ENCODE data around the gene XPO4. TPM values are rescaled to one million over a fixed set of nuclear protein-coding genes. Genes with fewer than 3 reads are reported as not detected.

The XPO4 gene
- total RNA-seq, 1 donor from 2014 or later = 32.0 TPM

DNA sequence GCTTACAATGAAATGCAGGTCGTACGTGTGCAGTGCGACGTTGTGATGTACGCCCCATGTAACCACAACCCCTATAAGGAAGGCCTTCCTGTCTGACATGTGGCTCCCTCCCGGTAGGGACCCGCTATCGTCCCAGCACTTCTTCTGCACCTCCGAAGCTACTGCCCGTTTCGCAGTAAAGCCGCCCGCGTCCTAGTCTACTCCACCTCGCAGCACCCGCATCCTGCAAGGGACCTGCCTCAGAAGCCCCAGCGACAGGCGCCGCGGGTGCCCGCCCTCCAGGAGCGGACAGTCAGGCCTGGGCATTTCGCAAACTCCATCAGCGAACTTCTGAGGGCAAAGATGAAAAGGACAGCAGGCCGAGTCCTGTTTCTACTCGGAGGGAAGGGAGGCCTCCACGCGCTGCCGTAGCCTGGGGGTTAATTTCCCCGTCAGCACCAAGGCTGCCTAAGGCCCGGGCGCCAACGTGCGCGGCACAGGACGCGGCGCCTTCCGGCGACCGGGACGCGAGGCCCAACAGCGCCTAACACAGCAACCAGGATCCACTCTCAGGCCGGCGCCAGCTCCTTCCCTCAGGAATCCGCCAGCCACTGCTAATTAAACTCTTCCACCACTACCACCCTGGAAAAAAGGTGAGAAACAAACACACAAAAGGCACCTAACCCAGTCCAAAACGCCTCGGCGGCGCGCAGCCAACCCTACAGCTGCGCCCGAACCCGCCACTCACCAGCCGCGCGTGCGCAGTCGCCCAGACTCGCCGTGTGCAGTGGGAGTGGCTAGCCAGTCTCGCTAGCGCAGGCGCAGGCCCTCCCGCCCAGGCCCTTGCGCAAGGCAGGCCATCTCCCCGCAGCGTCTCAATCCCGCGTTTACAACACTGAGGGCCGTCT is 129.1 kb downstream of the XPO4 start, which contains the start of gene EEF1AKMT1:
Gene EEF1AKMT1, minus strand, starts transcription at position 768 of the 887 bp plus-strand sequence. CDS start 16,363 bp downstream, outside the sequence.
- Histone ChIP-seq H3K9me3 (replicated peaks) (peaks cover 15% of the 10 kb centered on the region), H3K4me1 (peaks cover 21% of the 10 kb centered on the region), H3K36me3 (peaks cover 21% of the 10 kb centered on the region), H3K4me3 (peak within 1 kb of the TSS; percentile 79), H3K27ac (replicated peaks) (peak within 1 kb of the TSS; percentile 95), H3K27me3 (ENCODE audit: low read depth) (no peaks in the 10 kb centered on the region)
- intact Hi-C loops (cut with micrococcal nuclease) = no loop called here
- TF ChIP-seq, protein P1, sequence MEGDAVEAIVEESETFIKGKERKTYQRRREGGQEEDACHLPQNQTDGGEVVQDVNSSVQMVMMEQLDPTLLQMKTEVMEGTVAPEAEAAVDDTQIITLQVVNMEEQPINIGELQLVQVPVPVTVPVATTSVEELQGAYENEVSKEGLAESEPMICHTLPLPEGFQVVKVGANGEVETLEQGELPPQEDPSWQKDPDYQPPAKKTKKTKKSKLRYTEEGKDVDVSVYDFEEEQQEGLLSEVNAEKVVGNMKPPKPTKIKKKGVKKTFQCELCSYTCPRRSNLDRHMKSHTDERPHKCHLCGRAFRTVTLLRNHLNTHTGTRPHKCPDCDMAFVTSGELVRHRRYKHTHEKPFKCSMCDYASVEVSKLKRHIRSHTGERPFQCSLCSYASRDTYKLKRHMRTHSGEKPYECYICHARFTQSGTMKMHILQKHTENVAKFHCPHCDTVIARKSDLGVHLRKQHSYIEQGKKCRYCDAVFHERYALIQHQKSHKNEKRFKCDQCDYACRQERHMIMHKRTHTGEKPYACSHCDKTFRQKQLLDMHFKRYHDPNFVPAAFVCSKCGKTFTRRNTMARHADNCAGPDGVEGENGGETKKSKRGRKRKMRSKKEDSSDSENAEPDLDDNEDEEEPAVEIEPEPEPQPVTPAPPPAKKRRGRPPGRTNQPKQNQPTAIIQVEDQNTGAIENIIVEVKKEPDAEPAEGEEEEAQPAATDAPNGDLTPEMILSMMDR (IDR thresholded peaks at IDR 0.05; ENCODE audit: borderline replicate concordance) = no peak
- DNase-seq = peak; percentile 95

DNA sequence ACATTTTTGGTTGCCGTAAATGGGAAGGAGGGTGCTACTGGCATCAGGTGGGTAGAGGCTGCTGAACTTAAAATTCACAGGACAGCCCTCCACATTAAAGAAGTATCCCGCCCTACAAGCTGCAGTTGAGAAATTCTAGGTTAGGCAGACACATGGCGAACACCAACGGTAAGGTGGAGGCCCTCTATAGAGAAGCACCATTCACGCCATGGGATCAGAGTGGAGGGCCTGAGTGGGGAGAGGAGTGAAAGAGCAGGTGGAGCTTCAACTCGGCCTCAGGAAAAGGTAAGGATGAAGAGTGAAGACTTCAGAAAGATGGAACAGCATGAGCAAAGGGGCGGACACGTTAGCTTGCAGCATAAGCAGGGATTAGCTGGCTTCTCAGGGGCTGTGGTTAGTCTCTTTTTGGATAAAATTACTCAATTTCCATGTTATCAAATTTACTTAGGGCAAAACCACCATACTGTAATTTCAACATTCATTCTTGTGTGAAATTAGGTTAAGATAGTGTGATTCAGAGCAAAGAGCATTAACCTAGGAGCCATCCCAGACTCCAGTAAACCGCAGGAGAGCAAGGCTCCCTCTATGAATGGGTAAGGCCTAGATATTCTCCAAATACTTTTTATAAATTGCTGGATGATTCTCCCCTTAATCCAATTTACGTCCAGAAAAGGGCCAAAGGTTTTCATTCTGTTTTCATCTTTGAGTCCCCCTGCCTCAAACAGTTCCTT is 130.0 kb downstream of the XPO4 start:
- Histone ChIP-seq H3K9me3 (replicated peaks) (peaks cover 23% of the 10 kb centered on the region), H3K36me3 (peaks cover 29% of the 10 kb centered on the region), H3K4me1 (peaks cover 21% of the 10 kb centered on the region), H3K27ac (replicated peaks) (peak overlapping the region; percentile 95), H3K4me3 (peak overlapping the region; percentile 79), H3K27me3 (ENCODE audit: low read depth) (no peaks in the 10 kb centered on the region)
- intact Hi-C loops (cut with micrococcal nuclease) = no loop called here
- no peak for DNase-seq
- TF ChIP-seq, protein P1 (IDR thresholded peaks at IDR 0.05; ENCODE audit: borderline replicate concordance) = no peak

DNA sequence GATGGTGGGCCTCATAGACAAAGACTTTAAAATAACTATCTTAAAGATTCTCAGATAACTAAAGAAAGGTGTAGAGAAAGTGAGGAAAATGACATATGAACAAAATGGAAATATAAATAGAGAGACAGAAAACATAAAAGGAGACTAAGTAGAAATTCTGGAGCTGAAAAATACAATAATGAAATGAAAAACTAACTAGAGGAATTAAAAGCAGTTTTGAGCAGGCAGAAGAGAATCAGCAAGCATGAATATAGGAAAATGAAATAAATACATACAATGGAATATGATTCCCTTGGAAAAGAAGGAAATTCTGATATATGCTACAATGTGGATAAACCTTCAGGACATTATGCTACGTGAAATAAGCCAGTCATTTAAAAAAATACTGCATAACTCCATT is 132.7 kb downstream of the XPO4 start:
- intact Hi-C loops (cut with micrococcal nuclease) = no loop called here
- no peak for DNase-seq

DNA sequence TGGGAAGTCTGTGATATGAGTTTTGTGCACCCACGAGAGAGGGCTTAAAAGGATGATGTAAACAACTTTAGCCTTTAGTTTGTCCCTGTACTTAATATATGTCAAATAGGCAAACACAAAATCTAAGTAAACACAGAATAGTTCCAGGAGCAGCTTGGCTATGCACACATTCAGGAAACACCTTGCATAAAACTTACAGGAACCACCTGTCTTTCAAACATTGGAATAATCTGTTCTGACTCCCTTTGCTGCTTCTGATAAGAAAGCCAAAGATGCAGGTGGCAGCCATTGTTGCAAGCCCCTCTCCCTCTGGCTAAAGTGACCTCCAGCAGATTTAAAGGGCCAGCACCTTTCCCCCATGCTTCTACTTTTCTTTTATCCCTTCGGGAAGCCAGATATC is 133.5 kb downstream of the XPO4 start:
- DNase-seq = no peak
- H3K9me3 ChIP-seq (replicated peaks) = peaks cover 34% of the 10 kb centered on the region
- H3K4me1 ChIP-seq = peaks cover 18% of the 10 kb centered on the region
- intact Hi-C loops (cut with micrococcal nuclease) = no loop called here
- H3K27ac ChIP-seq (replicated peaks) = no peak overlapping the region
- H3K27me3 ChIP-seq (ENCODE audit: low read depth) = no peaks in the 10 kb centered on the region
- H3K4me3 ChIP-seq = no peak overlapping the region
- TF ChIP-seq, protein P1 (IDR thresholded peaks at IDR 0.05; ENCODE audit: borderline replicate concordance) = no peak
- peaks cover 29% of the 10 kb centered on the region for H3K36me3 ChIP-seq

More for the DNA sequence above, 132.7 kb downstream of the XPO4 start:
- Histone ChIP-seq H3K27me3 (ENCODE audit: low read depth) (no peaks in the 10 kb centered on the region), H3K4me1 (peaks cover 21% of the 10 kb centered on the region), H3K9me3 (replicated peaks) (peaks cover 34% of the 10 kb centered on the region), H3K36me3 (peaks cover 29% of the 10 kb centered on the region), H3K4me3 (no peak overlapping the region), H3K27ac (replicated peaks) (no peak overlapping the region)
- TF ChIP-seq, protein P1 (IDR thresholded peaks at IDR 0.05; ENCODE audit: borderline replicate concordance) = no peak

DNA sequence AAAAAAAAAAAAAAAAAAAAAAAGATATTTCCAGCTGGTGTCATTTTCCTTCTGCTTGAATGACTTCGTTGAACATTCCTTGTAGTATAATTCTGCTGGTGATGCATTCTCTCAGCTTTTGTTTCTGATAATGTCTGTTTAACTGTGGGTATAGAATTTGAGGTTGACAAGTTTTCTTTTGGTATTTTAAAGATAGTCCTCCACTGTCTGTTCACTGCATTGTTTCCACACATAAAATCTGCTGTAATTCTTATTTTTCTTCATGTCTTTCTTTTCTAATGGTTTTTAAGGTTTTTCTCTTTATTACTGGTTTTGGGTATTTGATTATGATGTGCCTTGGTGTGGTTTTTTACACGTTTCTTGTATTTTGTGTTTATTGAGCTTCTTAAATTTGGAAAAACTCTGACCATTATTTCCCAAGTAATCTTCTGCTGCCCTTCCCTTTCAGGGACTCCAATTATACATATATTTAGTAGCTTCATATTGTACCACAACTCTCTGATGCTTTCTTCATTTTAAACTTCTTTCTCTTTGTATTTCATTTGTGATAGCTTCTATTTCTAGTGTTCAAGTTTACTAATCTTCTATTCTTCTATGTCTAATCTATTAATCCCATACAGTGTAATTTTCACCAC is 135.1 kb downstream of the XPO4 start:
- no peak overlapping the region for H3K4me3 ChIP-seq
- peaks cover 34% of the 10 kb centered on the region for H3K9me3 ChIP-seq (replicated peaks)
- TF ChIP-seq, protein P1 (IDR thresholded peaks at IDR 0.05; ENCODE audit: borderline replicate concordance) = no peak
- H3K27ac ChIP-seq (replicated peaks) = no peak overlapping the region
- no peaks in the 10 kb centered on the region for H3K27me3 ChIP-seq (ENCODE audit: low read depth)
- DNase-seq = no peak
- intact Hi-C loops (cut with micrococcal nuclease) = no loop called here
- H3K4me1 ChIP-seq = peaks cover 3% of the 10 kb centered on the region
- H3K36me3 ChIP-seq = peaks cover 29% of the 10 kb centered on the region

All from left ventricle myocardium inferior (tissue), 1 donor.